HepG2 (cell line): Measurements from ENCODE around the gene GPS1. TPM values are rescaled to one million over a fixed set of nuclear protein-coding genes. Genes with fewer than 3 reads are reported as not detected.

Experiments
- ELF4 ChIP-seq: sonication (generic); formaldehyde crosslinking; IDR thresholded peaks from 2 replicates; pipeline ENCODE4 v1.5.0; 2020; ENCODE audit warnings: missing genetic modification reagents, mild to moderate bottlenecking, moderate library complexity, borderline replicate concordance
- FOXO1 ChIP-seq: sonication (generic); formaldehyde crosslinking; IDR thresholded peaks from 2 replicates; pipeline ENCODE4 v1.4.0; 2020; ENCODE audit warnings: missing genetic modification reagents
- GTF3A ChIP-seq: sonication (generic); formaldehyde crosslinking; conservative IDR thresholded peaks from 2 replicates; pipeline ENCODE4 v1.4.0; 2020; ENCODE audit warnings: mild to moderate bottlenecking, missing genetic modification reagents
- KDM2A ChIP-seq: sonication (generic); formaldehyde crosslinking; IDR thresholded peaks from 2 replicates; pipeline ENCODE4 v1.4.0; 2020; ENCODE audit warnings: low read depth, missing genetic modification reagents, borderline replicate concordance
- KLF11 ChIP-seq: IDR thresholded peaks from 2 replicates; pipeline ENCODE4 v1.6.1; 2016; ENCODE audit warnings: missing compliant biosample characterization
- MED1 ChIP-seq: sonication (generic); formaldehyde crosslinking; IDR thresholded peaks from 2 replicates; pipeline ENCODE4 v1.4.0; 2020; ENCODE audit warnings: missing genetic modification reagents
- NFYC ChIP-seq: IDR thresholded peaks from 2 replicates; pipeline ENCODE4 v1.6.1; 2016; ENCODE audit warnings: missing genetic modification reagents, missing compliant biosample characterization
- POLR2AphosphoS5 ChIP-seq: IDR thresholded peaks from 2 replicates; pipeline ENCODE4 v1.6.1; 2012; ENCODE audit warnings: low read depth, low read length
- RAD21 ChIP-seq: fragments of 450-650 bp; formaldehyde crosslinking; IDR thresholded peaks from 2 replicates; pipeline ENCODE4 v1.5.0; 2020; ENCODE audit warnings: mild to moderate bottlenecking
- ZNF281 ChIP-seq: sonication (generic); formaldehyde crosslinking; IDR thresholded peaks from 2 replicates; pipeline ENCODE4 v1.4.0; 2020; ENCODE audit warnings: missing genetic modification reagents, borderline replicate concordance
- ZNF407 ChIP-seq: sonication (generic); formaldehyde crosslinking; IDR thresholded peaks from one replicate; pipeline ENCODE4 v1.5.1; 2020; ENCODE audit warnings: mild to moderate bottlenecking, missing genetic modification reagents; ENCODE audit errors: not compliant biosample characterization
- ZNF782 ChIP-seq: sonication (generic); formaldehyde crosslinking; IDR thresholded peaks from 2 replicates; pipeline ENCODE4 v1.4.0; 2020; ENCODE audit warnings: missing genetic modification reagents, mild to moderate bottlenecking, borderline replicate concordance
- polyA plus RNA-seq, 8 experiments: library from polyadenylated mRNA; depleted of rRNA in 3 of 8; stranded (reverse) in 7 of 8; unstranded in 1 of 8; fragments of >200 nt; fragmentation: Illumina TruSeq in 4 of 8; extraction: Trizol in 4 of 8; gene quantifications; 2 replicates each; pipeline versions ENCODE4 v1.2.1 to v1.2.3, GENCODE V29; 2011 to 2016; ENCODE audit warnings: low read depth in 4 of 8, missing spikeins in 1 of 8, mixed read lengths in 1 of 8; ENCODE audit not compliant: insufficient read depth in 1 of 8
- total RNA-seq, 5 experiments: library from RNA; depleted of rRNA; stranded (reverse); fragments of >200 nt; fragmentation: Illumina TruSeq; extraction: Trizol; gene quantifications; 2 replicates each; pipeline ENCODE4 v1.2.3, GENCODE V29; 2016; ENCODE audit warnings: low read depth in 1 of 5
- TF ChIP-seq, protein P1 (sequence below): IDR thresholded peaks from 2 replicates; pipeline ENCODE4 v1.6.1; 2016; ENCODE audit warnings: mild to moderate bottlenecking, missing biosample characterization, missing genetic modification reagents
- TF ChIP-seq, protein P2 (sequence below): sonication (generic); formaldehyde crosslinking; IDR thresholded peaks from 2 replicates; pipeline ENCODE4 v1.4.0; 2020; ENCODE audit warnings: missing genetic modification reagents

GPS1 gene
- total and polyA plus RNA-seq, 2 of the 13 experiments (the other 11 are each of a cell fraction or from before 2014, with no cell fraction given): 124 to 128 TPM

- TF ChIP-seq KDM2A (CRISPR knock-in tag) (no peak; the same call in 1 of the 2 replicates), POLR2AphosphoS5 (peak; percentile 77), FOXO1 (CRISPR knock-in tag) (no peak), ZNF281 (CRISPR knock-in tag) (no peak), ZNF407 (CRISPR knock-in tag) (no peak), RAD21 (CRISPR knock-in tag) (peak; percentile 47; the same call in 1 of the 2 replicates), ELF4 (CRISPR knock-in tag) (no peak), MED1 (no peak; the same call in 1 of the 2 replicates), GTF3A (CRISPR knock-in tag) (no peak), ZNF782 (CRISPR knock-in tag) (peak; percentile 60; the same call in 1 of the 2 replicates), NFYC (no peak), KLF11 (CRISPR knock-in tag) (no peak)
- TF ChIP-seq, protein P1, sequence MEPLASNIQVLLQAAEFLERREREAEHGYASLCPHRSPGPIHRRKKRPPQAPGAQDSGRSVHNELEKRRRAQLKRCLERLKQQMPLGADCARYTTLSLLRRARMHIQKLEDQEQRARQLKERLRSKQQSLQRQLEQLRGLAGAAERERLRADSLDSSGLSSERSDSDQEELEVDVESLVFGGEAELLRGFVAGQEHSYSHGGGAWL (CRISPR knock-in tag): no peak
- TF ChIP-seq, protein P2, sequence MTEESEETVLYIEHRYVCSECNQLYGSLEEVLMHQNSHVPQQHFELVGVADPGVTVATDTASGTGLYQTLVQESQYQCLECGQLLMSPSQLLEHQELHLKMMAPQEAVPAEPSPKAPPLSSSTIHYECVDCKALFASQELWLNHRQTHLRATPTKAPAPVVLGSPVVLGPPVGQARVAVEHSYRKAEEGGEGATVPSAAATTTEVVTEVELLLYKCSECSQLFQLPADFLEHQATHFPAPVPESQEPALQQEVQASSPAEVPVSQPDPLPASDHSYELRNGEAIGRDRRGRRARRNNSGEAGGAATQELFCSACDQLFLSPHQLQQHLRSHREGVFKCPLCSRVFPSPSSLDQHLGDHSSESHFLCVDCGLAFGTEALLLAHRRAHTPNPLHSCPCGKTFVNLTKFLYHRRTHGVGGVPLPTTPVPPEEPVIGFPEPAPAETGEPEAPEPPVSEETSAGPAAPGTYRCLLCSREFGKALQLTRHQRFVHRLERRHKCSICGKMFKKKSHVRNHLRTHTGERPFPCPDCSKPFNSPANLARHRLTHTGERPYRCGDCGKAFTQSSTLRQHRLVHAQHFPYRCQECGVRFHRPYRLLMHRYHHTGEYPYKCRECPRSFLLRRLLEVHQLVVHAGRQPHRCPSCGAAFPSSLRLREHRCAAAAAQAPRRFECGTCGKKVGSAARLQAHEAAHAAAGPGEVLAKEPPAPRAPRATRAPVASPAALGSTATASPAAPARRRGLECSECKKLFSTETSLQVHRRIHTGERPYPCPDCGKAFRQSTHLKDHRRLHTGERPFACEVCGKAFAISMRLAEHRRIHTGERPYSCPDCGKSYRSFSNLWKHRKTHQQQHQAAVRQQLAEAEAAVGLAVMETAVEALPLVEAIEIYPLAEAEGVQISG (CRISPR knock-in tag): peak; percentile 38; the same call in 1 of the 2 replicates
Measured at GRCh38 chr17:82076018-82076784, 24.5 kb downstream of the GPS1 start (continued).
